H1 (cell line): ENCODE results near the gene KLF9. TPM values are rescaled to one million over a fixed set of nuclear protein-coding genes. Genes with fewer than 3 reads are reported as not detected.

Experiments
- ATF2 ChIP-seq: IDR thresholded peaks from 2 replicates; pipeline ENCODE4 v1.6.1; 2012; ENCODE audit warnings: low read length, inconsistent platforms
- CBX5 ChIP-seq: fragments of 300-800, 300-1000 bp; sonication (generic); IDR thresholded peaks from 2 replicates; pipeline ENCODE4 v1.7.1; 2016; ENCODE audit warnings: antibody characterized with exemption, low read length, low read depth
- polyA plus RNA-seq, 7 experiments: library from polyadenylated mRNA; depleted of rRNA in 3 of 7; stranded (reverse) in 5 of 7; unstranded in 2 of 7; fragments of >200 nt in 5 of 7; fragments of 200-250 nt in 2 of 7; gene quantifications; 1 replicate in 5 of 7; 2 replicates in 1 of 7; 4 replicates in 1 of 7; pipeline versions ENCODE4 v1.2.1 to v1.2.3, GENCODE V29; 2011 to 2013; ENCODE audit warnings: missing spikeins in 2 of 7, mixed read lengths in 2 of 7
- total RNA-seq: library from RNA; stranded (reverse); fragmentation: NEBNext Ultra II Directional; extraction: Animal tissue kit (Norgen Biotek cat#: 25700); gene quantifications from 2 replicates; pipeline ENCODE4 v1.2.1, GENCODE V29; 2021

Gene KLF9
- total and polyA plus RNA-seq, 2 of the 8 experiments (the other 6 are each of a cell fraction or from before 2014, with no cell fraction given) = 0.47 to 0.82 TPM

- no peak for TF ChIP-seq ATF2
- no peak for TF ChIP-seq CBX5
Observed at GRCh38 chr9:70409280-70409679, 5.2 kb downstream of the KLF9 start (continued).
